HepG2 (cell line): Measurements from ENCODE around the gene VEZF1. TPM values are rescaled to one million over a fixed set of nuclear protein-coding genes. Genes with fewer than 3 reads are reported as not detected.

Experiments used
- ATF2 ChIP-seq: sonication (generic); formaldehyde crosslinking; IDR thresholded peaks from 2 replicates; pipeline ENCODE4 v1.4.0; 2020; ENCODE audit warnings: missing genetic modification reagents
- ATF7-NPFF ChIP-seq: sonication (generic); formaldehyde crosslinking; IDR thresholded peaks from 2 replicates; pipeline ENCODE4 v1.8.1; 2023; ENCODE audit warnings: mild to moderate bottlenecking, low read depth, missing genetic modification reagents, moderate library complexity
- ELF4 ChIP-seq: sonication (generic); formaldehyde crosslinking; IDR thresholded peaks from 2 replicates; pipeline ENCODE4 v1.5.0; 2020; ENCODE audit warnings: missing genetic modification reagents, mild to moderate bottlenecking, moderate library complexity, borderline replicate concordance
- ETV6 ChIP-seq: sonication (generic); formaldehyde crosslinking; conservative IDR thresholded peaks from 2 replicates; pipeline ENCODE4 v1.4.0; 2020; ENCODE audit warnings: missing genetic modification reagents
- HOXA9 ChIP-seq: sonication (generic); formaldehyde crosslinking; IDR thresholded peaks from 2 replicates; pipeline ENCODE4 v1.8.1; 2022; ENCODE audit warnings: missing genetic modification reagents, mild to moderate bottlenecking, moderate library complexity, borderline replicate concordance
- IKZF4 ChIP-seq: sonication (generic); formaldehyde crosslinking; IDR thresholded peaks from 2 replicates; pipeline ENCODE4 v1.5.1; 2020; ENCODE audit warnings: borderline replicate concordance, mild to moderate bottlenecking, low read depth, missing genetic modification reagents; ENCODE audit errors: not compliant biosample characterization
- MTA1 ChIP-seq: sonication (generic); formaldehyde crosslinking; IDR thresholded peaks from 2 replicates; pipeline ENCODE4 v1.4.0; 2020; ENCODE audit warnings: missing genetic modification reagents, mild to moderate bottlenecking, borderline replicate concordance
- MXD3 ChIP-seq: IDR thresholded peaks from 2 replicates; pipeline ENCODE4 v1.6.1; 2016; ENCODE audit warnings: mild to moderate bottlenecking, missing biosample characterization, missing genetic modification reagents
- PBX3 ChIP-seq: sonication (generic); formaldehyde crosslinking; IDR thresholded peaks from 2 replicates; pipeline ENCODE4 v1.8.1; 2023; ENCODE audit warnings: missing genetic modification reagents, inconsistent platforms, borderline replicate concordance
- REL ChIP-seq: sonication (generic); formaldehyde crosslinking; conservative IDR thresholded peaks from 2 replicates; pipeline ENCODE4 v1.8.0; 2022; ENCODE audit warnings: mild to moderate bottlenecking, missing genetic modification reagents, moderate library complexity
- ZFP36 ChIP-seq: fragments of 150-350 bp; IDR thresholded peaks from 2 replicates; pipeline ENCODE4 v1.6.1; 2018; ENCODE audit warnings: borderline replicate concordance, low read length, low read depth; ENCODE audit not compliant: partially characterized antibody
- ZNF121 ChIP-seq: sonication (generic); formaldehyde crosslinking; IDR thresholded peaks from 2 replicates; pipeline ENCODE4 v1.5.0; 2020; ENCODE audit warnings: mild to moderate bottlenecking, missing genetic modification reagents
- ZNF292 ChIP-seq: sonication (generic); formaldehyde crosslinking; IDR thresholded peaks from 2 replicates; pipeline ENCODE4 v1.8.1; 2022; ENCODE audit warnings: mild to moderate bottlenecking, low read depth, missing genetic modification reagents, borderline replicate concordance
- polyA plus RNA-seq, 8 experiments: library from polyadenylated mRNA; depleted of rRNA in 3 of 8; stranded (reverse) in 7 of 8; unstranded in 1 of 8; fragments of >200 nt; fragmentation: Illumina TruSeq in 4 of 8; extraction: Trizol in 4 of 8; gene quantifications; 2 replicates each; pipeline versions ENCODE4 v1.2.1 to v1.2.3, GENCODE V29; 2011 to 2016; ENCODE audit warnings: low read depth in 4 of 8, missing spikeins in 1 of 8, mixed read lengths in 1 of 8; ENCODE audit not compliant: insufficient read depth in 1 of 8
- total RNA-seq, 5 experiments: library from RNA; depleted of rRNA; stranded (reverse); fragments of >200 nt; fragmentation: Illumina TruSeq; extraction: Trizol; gene quantifications; 2 replicates each; pipeline ENCODE4 v1.2.3, GENCODE V29; 2016; ENCODE audit warnings: low read depth in 1 of 5
- TF ChIP-seq, protein P1 (sequence below): sonication (generic); formaldehyde crosslinking; conservative IDR thresholded peaks from 2 replicates; pipeline ENCODE4 v1.8.1; 2023; ENCODE audit warnings: missing genetic modification reagents
- TF ChIP-seq, protein P2 (sequence below): sonication (generic); formaldehyde crosslinking; IDR thresholded peaks from 2 replicates; pipeline ENCODE4 v1.5.0; 2020; ENCODE audit warnings: missing genetic modification reagents, mild to moderate bottlenecking, borderline replicate concordance
- TF ChIP-seq, protein P3 (sequence below): IDR thresholded peaks from 2 replicates; pipeline ENCODE4 v1.6.1; 2012; ENCODE audit warnings: low read depth, low read length, improper control_type of control experiment

The VEZF1 gene
- total and polyA plus RNA-seq, 2 of the 13 experiments (the other 11 are each of a cell fraction or from before 2014, with no cell fraction given), result 45.9 to 49.7 TPM

GRCh38 chr17:57993471-57994365 is 5.7 kb upstream of the VEZF1 start (continued):
- TF ChIP-seq PBX3 (CRISPR knock-in tag) (no peak), ZNF292 (CRISPR knock-in tag) (no peak), MTA1 (CRISPR knock-in tag) (no peak), ETV6 (CRISPR knock-in tag) (no peak), ATF2 (CRISPR knock-in tag) (no peak), ATF7-NPFF (CRISPR knock-in tag) (no peak), REL (CRISPR knock-in tag) (no peak), MXD3 (CRISPR knock-in tag) (no peak), HOXA9 (CRISPR knock-in tag) (0 out of 2 replicates have a peak, but pooled peaks have one; percentile 28), ZNF121 (CRISPR knock-in tag) (peak; percentile 7; the same call in 1 of the 2 replicates), ELF4 (CRISPR knock-in tag) (0 out of 2 replicates have a peak, but pooled peaks have one; percentile 59), ZFP36 (no peak), IKZF4 (CRISPR knock-in tag) (no peak)
- TF ChIP-seq, protein P1, sequence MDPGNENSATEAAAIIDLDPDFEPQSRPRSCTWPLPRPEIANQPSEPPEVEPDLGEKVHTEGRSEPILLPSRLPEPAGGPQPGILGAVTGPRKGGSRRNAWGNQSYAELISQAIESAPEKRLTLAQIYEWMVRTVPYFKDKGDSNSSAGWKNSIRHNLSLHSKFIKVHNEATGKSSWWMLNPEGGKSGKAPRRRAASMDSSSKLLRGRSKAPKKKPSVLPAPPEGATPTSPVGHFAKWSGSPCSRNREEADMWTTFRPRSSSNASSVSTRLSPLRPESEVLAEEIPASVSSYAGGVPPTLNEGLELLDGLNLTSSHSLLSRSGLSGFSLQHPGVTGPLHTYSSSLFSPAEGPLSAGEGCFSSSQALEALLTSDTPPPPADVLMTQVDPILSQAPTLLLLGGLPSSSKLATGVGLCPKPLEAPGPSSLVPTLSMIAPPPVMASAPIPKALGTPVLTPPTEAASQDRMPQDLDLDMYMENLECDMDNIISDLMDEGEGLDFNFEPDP (CRISPR knock-in tag), result no peak
- TF ChIP-seq, protein P2, sequence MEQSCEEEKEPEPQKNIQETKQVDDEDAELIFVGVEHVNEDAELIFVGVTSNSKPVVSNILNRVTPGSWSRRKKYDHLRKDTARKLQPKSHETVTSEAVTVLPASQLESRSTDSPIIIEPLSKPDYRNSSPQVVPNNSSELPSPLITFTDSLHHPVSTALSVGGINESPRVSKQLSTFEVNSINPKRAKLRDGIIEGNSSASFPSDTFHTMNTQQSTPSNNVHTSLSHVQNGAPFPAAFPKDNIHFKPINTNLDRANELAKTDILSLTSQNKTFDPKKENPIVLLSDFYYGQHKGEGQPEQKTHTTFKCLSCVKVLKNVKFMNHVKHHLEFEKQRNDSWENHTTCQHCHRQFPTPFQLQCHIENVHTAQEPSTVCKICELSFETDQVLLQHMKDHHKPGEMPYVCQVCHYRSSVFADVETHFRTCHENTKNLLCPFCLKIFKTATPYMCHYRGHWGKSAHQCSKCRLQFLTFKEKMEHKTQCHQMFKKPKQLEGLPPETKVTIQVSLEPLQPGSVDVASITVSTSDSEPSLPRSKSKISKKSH, result no peak
- TF ChIP-seq, protein P3, sequence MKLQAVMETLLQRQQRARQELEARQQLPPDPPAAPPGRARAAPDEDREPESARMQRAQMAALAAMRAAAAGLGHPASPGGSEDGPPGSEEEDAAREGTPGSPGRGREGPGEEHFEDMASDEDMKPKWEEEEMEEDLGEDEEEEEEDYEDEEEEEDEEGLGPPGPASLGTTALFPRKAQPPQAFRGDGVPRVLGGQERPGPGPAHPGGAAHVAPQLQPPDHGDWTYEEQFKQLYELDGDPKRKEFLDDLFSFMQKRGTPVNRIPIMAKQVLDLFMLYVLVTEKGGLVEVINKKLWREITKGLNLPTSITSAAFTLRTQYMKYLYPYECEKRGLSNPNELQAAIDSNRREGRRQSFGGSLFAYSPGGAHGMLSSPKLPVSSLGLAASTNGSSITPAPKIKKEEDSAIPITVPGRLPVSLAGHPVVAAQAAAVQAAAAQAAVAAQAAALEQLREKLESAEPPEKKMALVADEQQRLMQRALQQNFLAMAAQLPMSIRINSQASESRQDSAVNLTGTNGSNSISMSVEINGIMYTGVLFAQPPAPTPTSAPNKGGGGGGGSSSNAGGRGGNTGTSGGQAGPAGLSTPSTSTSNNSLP, result no peak
